A549 (cell line): ENCODE results near the gene NDUFB1. TPM values are rescaled to one million over a fixed set of nuclear protein-coding genes. Genes with fewer than 3 reads are reported as not detected.

Source experiments
- ATAC-seq, 2 experiments: fragments of 200-7000 bp in 1 of 2; fragments of >200 bp in 1 of 2; cut with Nextera tagmentation in 1 of 2; cut with Tn5 transposase in 1 of 2; 3 replicates each; pipeline versions ENCODE4 v1.8.0 to v1.9.1; 2018 to 2020; ENCODE audit warnings: mild to moderate bottlenecking in 1 of 2, moderate library complexity in 1 of 2
- CTCF ChIA-PET: fragments of 300-600 bp; sonication (Branson Sonifier 250); formaldehyde crosslinking; extraction: SDS; loops from one replicate; lab custom pipeline; 2021; ENCODE audit warnings: antibody characterized with exemption, inconsistent platforms; lab: Yijun Ruan, JAX
- POLR2A ChIA-PET: fragments of 350-600 bp; formaldehyde crosslinking; extraction: SDS; loops from one replicate; lab custom pipeline; 2021; ENCODE audit warnings: antibody characterized with exemption, inconsistent platforms; lab: Yijun Ruan, JAX
- DNase-seq, 2 experiments: peaks; one replicate each; pipeline versions ENCODE4 v3.0.0 to v3.0.0-alpha.2; 2011 to 2016; ENCODE audit warnings: low read depth in 1 of 2, low spot score in 1 of 2
- FAIRE-seq: peaks from 2 replicates; lab custom pipeline; 2011; peaks lifted over from hg19 to GRCh38; lab: Jason Lieb, UNC
- H3K27ac ChIP-seq, 2 experiments: fragments of >200 bp; sonication (Bioruptor Twin); formaldehyde crosslinking; 3 replicates each; pipeline ENCODE4 v1.5.1; 2016 to 2017
- H3K4me1 ChIP-seq: fragments of >200 bp; sonication (Bioruptor Twin); formaldehyde crosslinking; 3 replicates; pipeline ENCODE4 v1.6.1; 2016
- H3K4me2 ChIP-seq: fragments of >200 bp; sonication (Bioruptor Twin); formaldehyde crosslinking; 3 replicates; pipeline ENCODE4 v1.6.1; 2016
- H3K4me3 ChIP-seq: fragments of >200 bp; sonication (Bioruptor Twin); formaldehyde crosslinking; 3 replicates; pipeline ENCODE4 v1.5.1; 2016
- H3K9me3 ChIP-seq: fragments of >200 bp; sonication (Bioruptor Twin); formaldehyde crosslinking; 3 replicates; pipeline ENCODE4 v1.6.1; 2016
- BHLHE40 ChIP-seq: IDR thresholded peaks from 2 replicates; pipeline ENCODE4 v1.6.1; 2012; ENCODE audit warnings: low read depth, low read length, inconsistent platforms
- CEBPB ChIP-seq, 2 experiments: fragments of >200 bp in 1 of 2; sonication (Bioruptor Twin) in 1 of 2; formaldehyde crosslinking in 1 of 2; IDR thresholded peaks; 2 replicates each; pipeline ENCODE4 v1.6.1; 2012 to 2016
- CHD2 ChIP-seq: fragments of 150-350 bp; IDR thresholded peaks from 2 replicates; pipeline ENCODE4 v1.6.1; 2014; ENCODE audit warnings: low read length; ENCODE audit not compliant: partially characterized antibody
- CHD4 ChIP-seq: fragments of 200-600 bp; sonication (generic); IDR thresholded peaks from 2 replicates; pipeline ENCODE4 v1.6.1; 2016; ENCODE audit warnings: antibody characterized with exemption, mild to moderate bottlenecking, borderline replicate concordance
- EHF ChIP-seq: fragments of 250-450 bp; sonication (Bioruptor Pico); IDR thresholded peaks from 2 replicates; pipeline ENCODE4 v1.5.0; 2020; ENCODE audit warnings: mild to moderate bottlenecking
- EP300 ChIP-seq, 2 experiments: fragments of >200 bp; sonication (Bioruptor Twin); formaldehyde crosslinking; IDR thresholded peaks; 2 replicates in 1 of 2; 3 replicates in 1 of 2; pipeline ENCODE4 v1.6.1; 2016 to 2017
- FOSB ChIP-seq: fragments of 250-450 bp; sonication (Bioruptor Pico); IDR thresholded peaks from 2 replicates; pipeline ENCODE4 v1.5.0; 2020; ENCODE audit warnings: mild to moderate bottlenecking, moderate library complexity
- FOSL2 ChIP-seq, 2 experiments: fragments of 450-650 bp in 1 of 2; fragments of >200 bp in 1 of 2; sonication (Bioruptor Twin) in 1 of 2; formaldehyde crosslinking; IDR thresholded peaks; 2 replicates each; pipeline versions ENCODE4 v1.5.0 to v1.6.1; 2016 to 2020; ENCODE audit warnings: mild to moderate bottlenecking in 1 of 2, moderate library complexity in 1 of 2
- HEYL ChIP-seq: fragments of 250-450 bp; sonication (Bioruptor Pico); IDR thresholded peaks from 2 replicates; pipeline ENCODE4 v1.8.0; 2021; ENCODE audit warnings: mild to moderate bottlenecking, moderate library complexity
- HOXA7 ChIP-seq: fragments of 250-450 bp; sonication (Bioruptor Pico); IDR thresholded peaks from 2 replicates; pipeline ENCODE4 v1.5.0; 2020; ENCODE audit warnings: mild to moderate bottlenecking, moderate library complexity
- HOXB13 ChIP-seq: fragments of 250-450 bp; sonication (Bioruptor Pico); IDR thresholded peaks from 2 replicates; pipeline ENCODE4 v1.5.0; 2020; ENCODE audit warnings: low read depth, mild to moderate bottlenecking, moderate library complexity
- KDM1A ChIP-seq: fragments of 200-600 bp; sonication (generic); IDR thresholded peaks from 2 replicates; pipeline ENCODE4 v1.6.1; 2016; ENCODE audit warnings: low read depth, mild to moderate bottlenecking
- NPAS2 ChIP-seq: fragments of 250-450 bp; sonication (Bioruptor Pico); IDR thresholded peaks from 2 replicates; pipeline ENCODE4 v1.8.0; 2022; ENCODE audit warnings: mild to moderate bottlenecking, moderate library complexity, borderline replicate concordance
- NR3C1 ChIP-seq: fragments of >200 bp; sonication (Bioruptor Twin); formaldehyde crosslinking; IDR thresholded peaks from 3 replicates; pipeline ENCODE4 v1.6.1; 2017
- POLR2AphosphoS2 ChIP-seq: conservative IDR thresholded peaks from 2 replicates; pipeline ENCODE4 v1.6.1; 2012; ENCODE audit warnings: low read length, improper control_type of control experiment, inconsistent platforms
- RARB ChIP-seq: fragments of 250-450 bp; sonication (Bioruptor Pico); IDR thresholded peaks from 2 replicates; pipeline ENCODE4 v1.8.0; 2021; ENCODE audit warnings: mild to moderate bottlenecking, moderate library complexity
- RCOR1 ChIP-seq: fragments of 150-350 bp; IDR thresholded peaks from 2 replicates; pipeline ENCODE4 v1.6.1; 2014; ENCODE audit warnings: antibody characterized with exemption, low read length, low read depth
- RNF2 ChIP-seq: fragments of 200-600 bp; sonication (generic); IDR thresholded peaks from 2 replicates; pipeline ENCODE4 v1.6.1; 2016; ENCODE audit warnings: low read depth, mild to moderate bottlenecking, antibody characterized with exemption, moderate library complexity, borderline replicate concordance
- TFCP2L1 ChIP-seq: fragments of 250-450 bp; sonication (Bioruptor Pico); IDR thresholded peaks from 2 replicates; pipeline ENCODE4 v1.5.0; 2021; ENCODE audit warnings: mild to moderate bottlenecking
- TP53 ChIP-seq: fragments of 250-450 bp; sonication (Bioruptor Pico); IDR thresholded peaks from 2 replicates; pipeline ENCODE4 v1.5.0; 2021; ENCODE audit warnings: mild to moderate bottlenecking, moderate library complexity
- WGBS: methylation state at CpG from one replicate; pipeline ENCODE4 v1.1.6; 2017; ENCODE audit errors: missing lambda C conversion rate; 5-methylcytosine and 5-hydroxymethylcytosine counted together
- polyA plus RNA-seq, 4 experiments: library from polyadenylated mRNA; depleted of rRNA in 3 of 4; stranded (reverse); fragments of >200 nt; fragmentation: RNase III in 1 of 4; extraction: RNeasy Plus Mini Kit Qiagen cat#74134 plus additional on column Dnase treatment in 1 of 4; gene quantifications; 2 replicates in 3 of 4; 3 replicates in 1 of 4; pipeline ENCODE4 v1.2.3, GENCODE V29; 2011 to 2017
- TF ChIP-seq, protein P1 (sequence below): IDR thresholded peaks from 2 replicates; pipeline ENCODE4 v1.6.1; 2012
- TF ChIP-seq, protein P2 (sequence below): fragments of >200 bp; sonication (Bioruptor Twin); formaldehyde crosslinking; IDR thresholded peaks from 3 replicates; pipeline ENCODE4 v1.5.1; 2016
- TF ChIP-seq, protein P3 (sequence below): fragments of >200 bp; sonication (Bioruptor Twin); formaldehyde crosslinking; IDR thresholded peaks from 3 replicates; pipeline ENCODE4 v1.6.1; 2016
- TF ChIP-seq, protein P4 (sequence below): fragments of 250-450 bp; sonication (Bioruptor Pico); IDR thresholded peaks from 2 replicates; pipeline ENCODE4 v1.5.0; 2020; ENCODE audit warnings: low read depth, mild to moderate bottlenecking, moderate library complexity

Gene NDUFB1
- polyA plus RNA-seq, 2 of the 4 experiments (the other 2 are of a cell fraction): 596 to 704 TPM

DNA sequence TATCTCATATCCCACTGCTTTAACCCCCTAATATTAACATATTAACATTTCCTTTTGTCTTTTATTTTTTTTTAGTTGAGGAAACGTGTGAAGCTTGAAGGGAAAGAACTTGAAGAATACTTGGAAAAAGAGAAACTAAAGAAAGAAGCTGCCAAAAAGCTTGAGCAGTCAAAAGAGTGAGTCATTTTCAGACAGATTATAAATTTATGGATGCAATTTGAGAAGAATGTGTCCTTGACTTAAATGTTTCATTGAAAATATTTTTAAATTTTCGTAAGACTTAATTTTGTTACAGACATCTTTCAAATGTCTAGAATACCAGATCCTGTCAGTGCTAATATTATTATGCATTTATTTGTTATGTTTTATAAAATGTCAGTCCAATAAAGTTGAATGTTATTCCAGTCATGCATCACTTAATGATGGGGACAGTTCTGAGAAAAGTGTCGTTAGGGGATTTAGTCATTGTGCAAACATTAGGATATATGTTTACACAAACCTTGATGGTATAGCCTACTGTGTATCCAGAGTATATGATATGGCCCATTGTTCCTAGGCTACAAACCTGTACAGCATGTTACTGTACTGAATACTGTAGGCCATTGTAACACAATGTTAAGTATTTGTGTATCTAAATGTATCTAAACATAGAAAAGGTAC, 32.9 kb upstream of the NDUFB1 start:
- Histone ChIP-seq H3K4me2 (no peak overlapping the region), H3K4me1 (peaks cover 11% of the 10 kb centered on the region), H3K9me3 (no peaks in the 10 kb centered on the region), H3K4me3 (no peak overlapping the region), H3K27ac (no peak overlapping the region)
- DNase-seq (no peak), FAIRE-seq (no peak), ATAC-seq (no peak)
- ChIA-PET POLR2A (no interaction called here), CTCF (interaction anchor here (1.1 to 2.0 kb wide), 2 partner anchors 14 to 19 kb away, joined by 5 to 9 read pairs; no protein-coding TSS in a partner anchor)
- TF ChIP-seq CHD2 (no peak), FOSL2 (IDR thresholded peaks at IDR 0.05) (no peak), FOSL2 (CRISPR knock-in tag; IDR thresholded peaks at IDR 0.05) (no peak), HOXB13 (CRISPR knock-in tag) (no peak), TP53 (CRISPR knock-in tag) (no peak), HEYL (CRISPR knock-in tag) (no peak), HOXA7 (CRISPR knock-in tag) (no peak), BHLHE40 (no peak), RARB (CRISPR knock-in tag) (no peak), CEBPB (IDR thresholded peaks at IDR 0.05) (no peak), RNF2 (no peak), RCOR1 (no peak), EHF (CRISPR knock-in tag) (no peak), NR3C1 (no peak), EP300 (IDR thresholded peaks at IDR 0.05) (no peak)
- TF ChIP-seq, protein P1, sequence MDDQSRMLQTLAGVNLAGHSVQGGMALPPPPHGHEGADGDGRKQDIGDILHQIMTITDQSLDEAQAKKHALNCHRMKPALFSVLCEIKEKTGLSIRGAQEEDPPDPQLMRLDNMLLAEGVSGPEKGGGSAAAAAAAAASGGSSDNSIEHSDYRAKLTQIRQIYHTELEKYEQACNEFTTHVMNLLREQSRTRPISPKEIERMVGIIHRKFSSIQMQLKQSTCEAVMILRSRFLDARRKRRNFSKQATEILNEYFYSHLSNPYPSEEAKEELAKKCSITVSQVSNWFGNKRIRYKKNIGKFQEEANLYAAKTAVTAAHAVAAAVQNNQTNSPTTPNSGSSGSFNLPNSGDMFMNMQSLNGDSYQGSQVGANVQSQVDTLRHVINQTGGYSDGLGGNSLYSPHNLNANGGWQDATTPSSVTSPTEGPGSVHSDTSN: no peak
- TF ChIP-seq, protein P2, sequence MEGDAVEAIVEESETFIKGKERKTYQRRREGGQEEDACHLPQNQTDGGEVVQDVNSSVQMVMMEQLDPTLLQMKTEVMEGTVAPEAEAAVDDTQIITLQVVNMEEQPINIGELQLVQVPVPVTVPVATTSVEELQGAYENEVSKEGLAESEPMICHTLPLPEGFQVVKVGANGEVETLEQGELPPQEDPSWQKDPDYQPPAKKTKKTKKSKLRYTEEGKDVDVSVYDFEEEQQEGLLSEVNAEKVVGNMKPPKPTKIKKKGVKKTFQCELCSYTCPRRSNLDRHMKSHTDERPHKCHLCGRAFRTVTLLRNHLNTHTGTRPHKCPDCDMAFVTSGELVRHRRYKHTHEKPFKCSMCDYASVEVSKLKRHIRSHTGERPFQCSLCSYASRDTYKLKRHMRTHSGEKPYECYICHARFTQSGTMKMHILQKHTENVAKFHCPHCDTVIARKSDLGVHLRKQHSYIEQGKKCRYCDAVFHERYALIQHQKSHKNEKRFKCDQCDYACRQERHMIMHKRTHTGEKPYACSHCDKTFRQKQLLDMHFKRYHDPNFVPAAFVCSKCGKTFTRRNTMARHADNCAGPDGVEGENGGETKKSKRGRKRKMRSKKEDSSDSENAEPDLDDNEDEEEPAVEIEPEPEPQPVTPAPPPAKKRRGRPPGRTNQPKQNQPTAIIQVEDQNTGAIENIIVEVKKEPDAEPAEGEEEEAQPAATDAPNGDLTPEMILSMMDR: no peak
- TF ChIP-seq, protein P3, sequence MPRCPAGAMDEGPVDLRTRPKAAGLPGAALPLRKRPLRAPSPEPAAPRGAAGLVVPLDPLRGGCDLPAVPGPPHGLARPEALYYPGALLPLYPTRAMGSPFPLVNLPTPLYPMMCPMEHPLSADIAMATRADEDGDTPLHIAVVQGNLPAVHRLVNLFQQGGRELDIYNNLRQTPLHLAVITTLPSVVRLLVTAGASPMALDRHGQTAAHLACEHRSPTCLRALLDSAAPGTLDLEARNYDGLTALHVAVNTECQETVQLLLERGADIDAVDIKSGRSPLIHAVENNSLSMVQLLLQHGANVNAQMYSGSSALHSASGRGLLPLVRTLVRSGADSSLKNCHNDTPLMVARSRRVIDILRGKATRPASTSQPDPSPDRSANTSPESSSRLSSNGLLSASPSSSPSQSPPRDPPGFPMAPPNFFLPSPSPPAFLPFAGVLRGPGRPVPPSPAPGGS: no peak
- WGBS: 59% methylated on average over 3 of the region's 3 CpGs

DNA sequence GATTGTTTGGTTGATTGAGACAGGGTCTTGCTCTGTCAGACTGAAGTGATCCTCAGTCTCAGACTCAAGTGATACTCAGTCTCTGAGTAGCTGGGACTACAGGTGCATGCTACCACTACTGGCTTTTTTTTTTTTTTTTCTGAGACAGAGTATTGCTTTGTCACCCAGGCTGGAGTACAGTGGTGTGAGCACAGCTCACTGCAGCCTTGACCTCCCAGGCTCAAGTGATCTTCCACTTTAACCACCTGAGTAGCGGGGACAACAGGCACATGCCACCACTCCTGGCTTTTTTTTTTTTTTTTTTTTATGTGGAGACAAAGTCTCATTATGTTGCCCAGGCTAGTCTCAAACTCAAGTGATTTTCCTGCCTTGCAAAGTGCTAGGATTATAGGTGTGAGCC, 32.1 kb upstream of the NDUFB1 start:
- no peak for DNase-seq
- no peak for ATAC-seq

More for the DNA sequence above, 32.1 kb upstream of the NDUFB1 start:
- H3K9me3 ChIP-seq: no peaks in the 10 kb centered on the region
- no peak overlapping the region for H3K27ac ChIP-seq
- CTCF ChIA-PET: interaction anchor here (1.1 to 2.0 kb wide), 2 partner anchors 14 to 18 kb away, joined by 5 to 9 read pairs; no protein-coding TSS in a partner anchor
- no peak for FAIRE-seq
- H3K4me1 ChIP-seq: peaks cover 11% of the 10 kb centered on the region
- TF ChIP-seq, protein P2: no peak
- TF ChIP-seq FOSL2 (IDR thresholded peaks at IDR 0.05) (no peak), FOSL2 (CRISPR knock-in tag; IDR thresholded peaks at IDR 0.05) (no peak), CHD4 (no peak), KDM1A (no peak), POLR2AphosphoS2 (no peak), RCOR1 (no peak), NPAS2 (CRISPR knock-in tag) (no peak), TFCP2L1 (CRISPR knock-in tag) (no peak), FOSB (CRISPR knock-in tag) (no peak)
- TF ChIP-seq, protein P4, sequence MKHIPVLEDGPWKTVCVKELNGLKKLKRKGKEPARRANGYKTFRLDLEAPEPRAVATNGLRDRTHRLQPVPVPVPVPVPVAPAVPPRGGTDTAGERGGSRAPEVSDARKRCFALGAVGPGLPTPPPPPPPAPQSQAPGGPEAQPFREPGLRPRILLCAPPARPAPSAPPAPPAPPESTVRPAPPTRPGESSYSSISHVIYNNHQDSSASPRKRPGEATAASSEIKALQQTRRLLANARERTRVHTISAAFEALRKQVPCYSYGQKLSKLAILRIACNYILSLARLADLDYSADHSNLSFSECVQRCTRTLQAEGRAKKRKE (CRISPR knock-in tag): no peak
- 89% methylated on average over 1 of the region's 1 CpG for WGBS
- no peak overlapping the region for H3K4me2 ChIP-seq
- POLR2A ChIA-PET: no interaction called here
- H3K4me3 ChIP-seq: no peak overlapping the region
